Body of pancreas (tissue), 4 donors: ENCODE results near the gene NSUN4. TPM values are rescaled to one million over a fixed set of nuclear protein-coding genes. Genes with fewer than 3 reads are reported as not detected.

ENCODE experiments used
- ATAC-seq: fragments of 150-250 bp; one replicate; pipeline ENCODE4 v1.9.1; 2016
- DNase-seq, 4 donors: peaks; one replicate each; pipeline ENCODE4 v3.0.0-alpha.2; 2019
- H3K27ac ChIP-seq, 4 donors: fragments of 200-600 bp; sonication (generic); 1 replicate in 3 of 4; 2 replicates in 1 of 4; pipeline versions ENCODE4 v1.5.1 to v1.6.1; 2016 to 2019; ENCODE audit warnings: mild to moderate bottlenecking in 1 of 4, mixed read lengths in 1 of 4, moderate library complexity in 1 of 4
- H3K27me3 ChIP-seq, 2 donors: fragments of 200-600 bp; sonication (generic); one replicate each; pipeline ENCODE4 v1.6.0; 2016; ENCODE audit warnings: mild to moderate bottlenecking in 1 of 2
- H3K36me3 ChIP-seq, 2 donors: fragments of 200-600 bp; sonication (generic); replicated peaks in 1 of 2; 2 replicates each; pipeline ENCODE4 v1.5.1; 2016; ENCODE audit warnings: low read depth in 2 of 2; ENCODE audit not compliant: insufficient read depth in 1 of 2
- H3K4me1 ChIP-seq: fragments of 200-600 bp; sonication (generic); one replicate; pipeline ENCODE4 v1.6.0; 2016
- H3K4me3 ChIP-seq, 2 donors: fragments of 200-600 bp; sonication (generic); 1 replicate in 1 of 2; 2 replicates in 1 of 2; pipeline ENCODE4 v1.5.1; 2016 to 2019
- H3K9me3 ChIP-seq, 3 donors: fragments of 200-600 bp; sonication (generic); 1 replicate in 2 of 3; 2 replicates in 1 of 3; pipeline ENCODE4 v1.5.1; 2016
- POLR2A ChIP-seq, 3 donors: fragments of 450-650 bp; IDR thresholded peaks; one replicate each; pipeline ENCODE4 v1.6.1; 2016; ENCODE audit warnings: antibody characterized with exemption in 3 of 3, mild to moderate bottlenecking in 2 of 3
- WGBS, 2 donors: methylation state at CpG; one replicate each; pipeline ENCODE4 v1.1.5; 2017; 5-methylcytosine and 5-hydroxymethylcytosine counted together
- intact Hi-C: fragments of 100-400 bp; cut with DNase I; formaldehyde crosslinking; loops from one replicate; pipeline ENCODE4 v1.15.1; 2023
- total RNA-seq, 2 donors: library from RNA; depleted of rRNA; stranded (reverse); fragments of >200 nt; gene quantifications; one replicate each; pipeline ENCODE4 v1.1.0, GENCODE V29; 2016
- TF ChIP-seq, protein P1 (sequence below), 7 experiments: fragments of 450-650 bp in 4 of 7; fragments of 200-600 bp in 3 of 7; sonication (generic) in 3 of 7; IDR thresholded peaks; one replicate each; pipeline ENCODE4 v1.5.1; 2016 to 2019; ENCODE audit warnings: antibody characterized with exemption in 7 of 7

NSUN4 gene
- total RNA-seq, 2 donors from 2014 or later, result 15.6 to 26.0 TPM

DNA sequence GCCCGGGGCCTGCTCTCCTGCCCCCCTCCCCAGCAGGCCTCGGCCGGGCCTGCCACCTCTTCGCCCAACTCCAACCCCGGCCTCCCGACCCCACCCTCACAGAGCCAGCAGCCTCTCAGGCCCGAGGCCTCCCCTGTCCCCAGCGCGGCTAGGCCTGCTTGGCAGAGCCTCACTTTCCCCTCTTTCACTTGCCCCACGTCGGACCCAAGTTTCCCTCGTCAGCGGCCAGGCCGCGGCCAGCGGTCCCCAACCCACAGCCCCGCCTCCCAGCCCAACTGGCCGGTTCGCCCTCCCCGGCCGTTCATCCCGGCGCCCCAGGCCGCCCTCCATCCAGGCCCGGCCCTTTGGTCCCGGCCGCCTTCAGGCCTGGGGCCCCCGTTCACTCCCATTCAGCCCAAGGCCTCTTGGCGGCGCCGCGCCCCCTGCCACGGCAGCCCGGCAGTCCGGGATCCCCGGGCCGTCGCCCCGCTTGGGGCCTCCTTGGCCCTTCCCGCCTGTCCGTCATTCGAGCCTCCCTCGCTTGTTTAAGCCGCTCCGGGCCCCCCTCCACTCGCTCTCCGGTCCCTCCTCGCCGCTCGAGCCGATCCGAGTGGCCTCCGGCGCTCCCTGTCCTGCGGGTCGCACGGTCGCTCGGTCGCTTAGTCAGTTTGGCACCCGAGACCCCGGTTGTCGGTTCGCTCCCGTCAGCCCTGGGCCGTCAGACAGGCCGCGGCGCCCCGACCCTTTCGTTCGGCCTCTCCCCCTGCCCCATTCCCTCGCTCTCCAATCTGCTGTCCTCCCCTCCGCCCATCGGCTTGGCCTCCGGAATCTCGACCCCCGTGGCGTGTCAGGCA is 38.6 kb upstream of the NSUN4 start:
- 0 to 2% methylated on average over 24 to 75 of the region's 79 CpGs for WGBS, 2 donors
- intact Hi-C loops, result no loop called here
- DNase-seq (peak; percentile 49 to 68 (median 58)), ATAC-seq (peak; percentile 24)
- Histone ChIP-seq H3K27me3 (no peaks in the 10 kb centered on the region), H3K36me3 (peaks cover 0 to 6% of the 10 kb centered on the region in 2 donors), H3K4me3 (peak overlapping the region; percentile 27 to 86), H3K9me3 (no peaks in the 10 kb centered on the region), H3K4me1 (peaks cover 53% of the 10 kb centered on the region), H3K27ac (peak overlapping the region; percentile 89 to 97 (median 95))
- peak; percentile 14 to 56 (median 53) for TF ChIP-seq POLR2A (IDR thresholded peaks at IDR 0.05)
- TF ChIP-seq, protein P1, sequence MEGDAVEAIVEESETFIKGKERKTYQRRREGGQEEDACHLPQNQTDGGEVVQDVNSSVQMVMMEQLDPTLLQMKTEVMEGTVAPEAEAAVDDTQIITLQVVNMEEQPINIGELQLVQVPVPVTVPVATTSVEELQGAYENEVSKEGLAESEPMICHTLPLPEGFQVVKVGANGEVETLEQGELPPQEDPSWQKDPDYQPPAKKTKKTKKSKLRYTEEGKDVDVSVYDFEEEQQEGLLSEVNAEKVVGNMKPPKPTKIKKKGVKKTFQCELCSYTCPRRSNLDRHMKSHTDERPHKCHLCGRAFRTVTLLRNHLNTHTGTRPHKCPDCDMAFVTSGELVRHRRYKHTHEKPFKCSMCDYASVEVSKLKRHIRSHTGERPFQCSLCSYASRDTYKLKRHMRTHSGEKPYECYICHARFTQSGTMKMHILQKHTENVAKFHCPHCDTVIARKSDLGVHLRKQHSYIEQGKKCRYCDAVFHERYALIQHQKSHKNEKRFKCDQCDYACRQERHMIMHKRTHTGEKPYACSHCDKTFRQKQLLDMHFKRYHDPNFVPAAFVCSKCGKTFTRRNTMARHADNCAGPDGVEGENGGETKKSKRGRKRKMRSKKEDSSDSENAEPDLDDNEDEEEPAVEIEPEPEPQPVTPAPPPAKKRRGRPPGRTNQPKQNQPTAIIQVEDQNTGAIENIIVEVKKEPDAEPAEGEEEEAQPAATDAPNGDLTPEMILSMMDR (IDR thresholded peaks at IDR 0.05), result peak in 3 of 7 experiments; percentile 13 to 35 (median 21)

DNA sequence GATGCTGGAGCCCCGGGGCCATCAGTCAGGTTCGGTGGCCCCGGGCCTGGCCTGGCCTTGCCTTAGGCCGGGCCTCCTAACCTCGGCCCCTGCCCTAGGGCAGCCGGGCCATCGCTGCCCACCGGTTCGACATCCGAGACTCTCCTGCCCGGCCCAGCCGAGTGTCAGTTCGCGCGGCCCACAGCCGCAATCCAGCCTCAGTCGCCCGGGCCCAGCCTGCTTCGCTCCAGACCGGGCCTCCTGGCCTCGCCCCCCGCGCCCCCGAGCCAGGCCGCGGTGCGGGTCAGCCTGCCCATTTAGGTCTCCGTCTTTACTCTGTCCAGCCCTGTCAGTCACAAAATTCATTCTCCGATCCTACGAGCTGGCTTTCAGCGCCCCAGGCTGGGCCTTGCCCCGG is 38.0 kb upstream of the NSUN4 start:
- TF ChIP-seq, protein P1 (IDR thresholded peaks at IDR 0.05), result no peak
- no peak for TF ChIP-seq POLR2A (IDR thresholded peaks at IDR 0.05)
- H3K36me3 ChIP-seq, result peaks cover 0 to 1% of the 10 kb centered on the region in 2 donors
- H3K27me3 ChIP-seq, result no peaks in the 10 kb centered on the region
- DNase-seq, result peak; percentile 38 to 46 (median 40)
- peak overlapping the region; percentile 89 to 97 (median 95) for H3K27ac ChIP-seq
- H3K9me3 ChIP-seq, result no peaks in the 10 kb centered on the region
- WGBS, 2 donors, result 1% methylated on average over 31 of the region's 32 CpGs; no CpG with 5 or more reads in 1 of the 2 donors
- H3K4me1 ChIP-seq, result peaks cover 56% of the 10 kb centered on the region
- intact Hi-C loops, result no loop called here
- H3K4me3 ChIP-seq, result peak overlapping the region; percentile 27 to 86
- ATAC-seq, result peak; percentile 17

DNA sequence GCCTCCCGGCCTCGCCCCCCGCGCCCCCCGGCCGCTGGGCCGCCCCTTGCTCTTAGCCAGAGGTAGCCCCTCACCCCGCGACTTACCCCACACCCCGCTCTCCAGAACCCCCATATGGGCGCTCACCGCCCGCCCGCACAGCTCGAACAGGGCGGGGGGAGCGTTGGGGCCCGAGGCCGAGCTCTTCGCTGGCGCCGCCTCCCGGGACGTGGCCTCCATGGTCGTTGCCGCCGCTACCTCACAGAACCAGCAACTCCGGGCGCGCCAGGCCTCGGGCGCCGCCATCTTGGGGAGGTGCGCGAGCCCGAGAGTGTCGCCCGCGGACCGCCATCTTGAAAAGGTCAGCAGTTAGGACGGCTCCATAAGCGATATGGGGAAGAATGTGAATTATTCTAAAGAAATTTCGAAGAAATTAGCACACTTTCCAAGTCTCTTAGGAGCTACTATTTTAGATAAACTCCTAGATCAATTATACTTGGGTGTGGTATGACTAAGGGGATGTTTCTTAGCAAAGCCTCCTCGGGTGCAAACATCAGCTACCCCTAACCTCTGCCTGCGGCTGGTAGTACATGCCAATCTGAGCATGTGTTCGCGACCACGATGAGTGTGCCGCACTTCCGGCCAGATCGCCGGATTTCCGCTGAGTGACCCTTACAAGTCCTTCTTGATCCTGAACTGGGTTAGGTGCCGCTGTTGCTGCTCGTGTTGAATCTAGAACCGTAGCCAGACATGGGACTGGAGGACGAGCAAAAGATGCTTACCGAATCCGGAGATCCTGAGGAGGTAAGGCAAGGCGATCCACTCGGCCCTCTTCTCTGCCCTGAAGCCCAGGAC is 37.4 kb upstream of the NSUN4 start, which contains the start of the genes LRRC41 and UQCRH:
Gene LRRC41, minus strand, starts transcription at position 579 of the 834 bp plus-strand sequence. Its CDS starts 294 bp downstream, at position 285.
Gene UQCRH, plus strand, starts transcription at position 661 of the 834 bp plus-strand sequence. Its CDS starts 69 bp downstream, at position 730.
- H3K27ac ChIP-seq, result peak within 1 kb of the TSS; percentile 89 to 97 (median 95)
- DNase-seq, result peak; percentile 95 to 97 (median 96)

DNA sequence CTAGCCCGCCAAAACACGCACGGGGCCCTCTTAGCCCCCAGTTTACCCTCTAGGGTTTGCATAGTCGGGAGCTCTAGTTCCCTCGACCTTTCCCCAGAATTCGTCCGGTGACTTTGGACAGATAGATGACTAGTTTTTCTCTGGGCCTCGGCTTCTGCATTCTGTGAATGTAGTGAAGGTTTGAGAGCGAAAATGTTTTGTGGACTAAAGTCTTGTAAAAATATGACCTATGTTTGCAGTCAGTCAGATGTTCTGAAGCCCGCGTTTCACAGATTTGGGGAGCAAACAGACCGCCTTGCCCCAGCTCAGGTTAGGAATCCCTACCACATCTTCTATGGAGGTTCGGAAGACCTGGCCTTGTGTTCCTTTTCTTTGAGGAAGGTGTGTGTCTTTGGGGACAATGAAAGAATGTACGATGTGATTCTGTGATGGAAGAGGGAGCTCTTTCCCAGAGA is 36.7 kb upstream of the NSUN4 start:
- H3K36me3 ChIP-seq, result no peaks in the 10 kb centered on the region
- H3K9me3 ChIP-seq, result no peaks in the 10 kb centered on the region
- intact Hi-C loops, result no loop called here
- no peaks in the 10 kb centered on the region for H3K27me3 ChIP-seq
- TF ChIP-seq, protein P1 (IDR thresholded peaks at IDR 0.05), result no peak
- no peak for TF ChIP-seq POLR2A (IDR thresholded peaks at IDR 0.05)
- 0 to 2% methylated on average over 9 to 14 of the region's 14 CpGs for WGBS, 2 donors
- peak overlapping the region; percentile 89 to 97 (median 95) for H3K27ac ChIP-seq
- H3K4me3 ChIP-seq, result peak overlapping the region; percentile 32 to 44
- no peak for ATAC-seq
- no peak for DNase-seq
- peaks cover 50% of the 10 kb centered on the region for H3K4me1 ChIP-seq

More for the DNA sequence above, 37.4 kb upstream of the NSUN4 start, which contains the start of the genes LRRC41 and UQCRH:
- intact Hi-C loops, result no loop called here
- H3K9me3 ChIP-seq, result no peaks in the 10 kb centered on the region
- 0% methylated on average over 7 to 60 of the region's 61 CpGs for WGBS, 2 donors
- no peaks in the 10 kb centered on the region for H3K27me3 ChIP-seq
- ATAC-seq, result peak; percentile 91
- peak within 1 kb of the TSS; percentile 44 to 86 for H3K4me3 ChIP-seq
- H3K4me1 ChIP-seq, result peaks cover 56% of the 10 kb centered on the region
- peak; percentile 93 to 97 (median 97) for TF ChIP-seq POLR2A (IDR thresholded peaks at IDR 0.05)
- TF ChIP-seq, protein P1 (IDR thresholded peaks at IDR 0.05), result peak in 3 of 7 experiments; percentile 4 to 11 (median 6)
- H3K36me3 ChIP-seq, result no peaks in the 10 kb centered on the region
